Measurements from ENCODE around the gene ARAF.

ARAF gene

DNA sequence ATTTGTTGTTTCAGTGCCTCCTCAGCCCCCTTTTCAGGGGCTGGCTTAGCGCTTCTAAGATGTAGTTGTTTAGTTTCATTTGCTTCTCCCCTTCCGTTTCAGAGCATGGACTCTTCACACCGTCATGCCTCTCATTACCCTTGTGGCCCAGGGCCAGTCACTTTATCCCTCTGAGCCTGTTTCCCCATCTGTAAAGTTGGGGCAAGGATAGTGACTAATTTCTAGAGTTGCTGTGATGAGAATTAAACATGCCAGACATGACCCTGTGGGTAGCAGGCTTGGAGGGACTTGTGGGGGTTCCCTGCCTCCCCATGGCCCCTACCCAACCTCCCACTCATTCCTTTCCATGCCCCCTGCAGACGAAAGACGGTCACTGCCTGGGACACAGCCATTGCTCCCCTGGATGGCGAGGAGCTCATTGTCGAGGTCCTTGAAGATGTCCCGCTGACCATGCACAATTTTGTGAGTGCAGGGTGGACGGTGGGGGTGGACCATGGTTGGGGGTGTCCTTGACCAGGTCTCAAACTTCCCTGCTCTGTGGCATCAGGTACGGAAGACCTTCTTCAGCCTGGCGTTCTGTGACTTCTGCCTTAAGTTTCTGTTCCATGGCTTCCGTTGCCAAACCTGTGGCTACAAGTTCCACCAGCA is 3.6 kb downstream of the ARAF start:
- no peak for FAIRE-seq

DNA sequence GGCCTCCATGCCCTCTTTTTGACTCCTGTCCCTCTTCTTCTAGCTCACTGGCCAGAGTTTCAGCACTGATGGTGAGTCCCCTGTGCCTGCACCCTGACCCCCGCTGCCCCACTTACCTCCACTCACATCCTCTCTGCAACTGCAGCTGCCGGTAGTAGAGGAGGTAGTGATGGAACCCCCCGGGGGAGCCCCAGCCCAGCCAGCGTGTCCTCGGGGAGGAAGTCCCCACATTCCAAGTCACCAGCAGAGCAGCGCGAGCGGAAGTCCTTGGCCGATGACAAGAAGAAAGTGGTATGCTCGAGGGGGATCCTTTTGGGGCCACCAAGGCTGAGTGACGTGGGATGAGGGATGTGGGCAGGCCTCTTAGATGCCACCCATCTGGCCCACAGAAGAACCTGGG is 5.8 kb downstream of the ARAF start:
- FAIRE-seq, result no peak

GRCh38 chrX:47568656-47569295 is 7.8 kb downstream of the ARAF start:
- FAIRE-seq, result no peak

DNA sequence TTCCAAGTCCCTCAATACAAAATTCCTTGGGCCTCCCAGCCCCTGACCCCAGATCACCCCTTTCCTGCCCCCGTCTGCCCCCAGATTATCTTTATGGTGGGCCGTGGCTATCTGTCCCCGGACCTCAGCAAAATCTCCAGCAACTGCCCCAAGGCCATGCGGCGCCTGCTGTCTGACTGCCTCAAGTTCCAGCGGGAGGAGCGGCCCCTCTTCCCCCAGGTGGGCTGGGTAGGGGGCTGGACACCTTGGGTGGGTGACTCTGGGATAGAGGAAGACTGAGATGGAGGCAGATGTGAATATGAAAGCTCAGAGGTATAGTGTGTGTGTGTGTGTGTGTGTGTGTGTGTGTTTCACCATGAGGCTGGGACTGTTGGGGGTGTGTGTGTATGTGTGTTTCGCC is 9.8 kb downstream of the ARAF start:
- FAIRE-seq, result no peak

DNA sequence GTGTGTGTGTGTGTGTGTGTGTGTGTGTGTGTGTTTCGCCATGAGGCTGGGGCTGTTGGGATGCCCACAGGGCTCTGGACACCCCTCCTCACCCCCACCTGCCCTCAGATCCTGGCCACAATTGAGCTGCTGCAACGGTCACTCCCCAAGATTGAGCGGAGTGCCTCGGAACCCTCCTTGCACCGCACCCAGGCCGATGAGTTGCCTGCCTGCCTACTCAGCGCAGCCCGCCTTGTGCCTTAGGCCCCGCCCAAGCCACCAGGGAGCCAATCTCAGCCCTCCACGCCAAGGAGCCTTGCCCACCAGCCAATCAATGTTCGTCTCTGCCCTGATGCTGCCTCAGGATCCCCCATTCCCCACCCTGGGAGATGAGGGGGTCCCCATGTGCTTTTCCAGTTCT is 10.2 kb downstream of the ARAF start:
- no peak for FAIRE-seq

DNA sequence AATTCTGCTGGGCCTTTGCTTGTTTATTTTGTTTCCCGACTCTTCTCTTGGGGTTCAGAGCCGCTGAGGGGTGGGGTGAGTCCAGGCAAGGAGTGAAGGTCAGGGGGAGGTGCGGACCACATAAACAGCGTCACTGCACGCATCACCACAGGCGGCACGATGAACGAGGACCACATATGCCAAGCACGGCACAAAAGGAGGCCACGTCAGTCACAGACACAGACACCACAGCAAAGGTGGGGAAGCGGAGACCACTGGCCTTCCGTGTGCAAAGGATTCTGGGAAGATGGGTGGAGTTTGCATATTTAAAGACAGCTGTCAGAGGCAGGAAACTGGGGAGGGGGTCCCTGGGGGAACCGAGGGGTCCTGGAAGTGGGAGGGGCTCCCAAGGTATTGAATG is 10.9 kb downstream of the ARAF start:
- no peak for FAIRE-seq

DNA sequence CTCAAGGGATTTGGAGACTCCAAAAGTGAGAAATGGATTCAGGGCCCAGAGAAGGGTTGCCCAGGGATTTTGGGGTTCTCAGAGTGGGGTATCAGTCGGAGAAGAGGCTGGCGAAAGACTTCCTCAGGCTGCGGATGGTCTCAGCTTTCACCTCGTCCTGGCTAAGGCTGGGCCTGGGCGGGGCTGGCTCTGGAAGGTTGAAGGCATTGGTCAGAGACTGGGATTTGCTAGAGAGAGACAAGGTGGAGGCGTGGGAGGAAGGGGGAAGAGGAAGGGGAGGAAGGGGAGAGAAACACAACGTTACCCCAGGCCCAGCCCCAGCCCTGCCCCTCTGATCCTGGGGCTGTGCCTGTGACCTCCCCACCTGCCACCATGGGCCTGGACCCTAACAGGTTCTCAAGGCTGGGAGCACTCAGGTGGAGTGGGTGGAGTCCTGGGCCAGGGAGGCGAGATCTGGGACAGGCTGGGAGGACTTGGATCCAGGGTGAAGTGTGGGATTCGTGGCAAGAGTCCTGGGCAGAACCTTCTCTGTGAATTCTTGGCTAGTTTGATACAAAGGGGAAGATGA is 11.9 kb downstream of the ARAF start:
- no peak for FAIRE-seq

- no peak for FAIRE-seq
These were observed 12.5 kb downstream of the ARAF start for GRCh38 chrX:47573341-47574075.

DNA sequence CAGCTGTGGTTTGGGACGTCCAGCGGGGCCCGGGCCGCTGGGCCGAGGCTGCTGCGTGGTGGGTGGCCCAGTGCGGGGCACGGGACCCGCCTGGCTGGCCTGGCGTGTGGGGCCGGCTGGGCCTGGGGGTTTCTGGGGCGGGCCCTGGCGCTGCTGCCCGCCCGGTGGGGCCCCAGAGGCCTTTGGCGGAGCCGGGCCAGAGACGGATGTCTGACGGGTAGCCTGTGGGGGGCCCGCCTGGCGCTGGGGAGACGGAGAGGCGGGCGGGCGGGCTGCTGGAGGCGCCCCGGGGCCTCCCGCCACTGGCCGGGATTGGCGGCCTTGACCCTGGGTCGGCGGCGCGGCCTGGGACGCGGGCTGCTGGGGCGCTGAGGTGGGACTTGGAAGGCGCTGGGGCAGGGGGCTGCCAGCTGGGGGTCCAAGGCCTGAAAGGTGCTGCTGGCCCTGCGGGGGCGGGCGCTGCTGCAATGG is 13.1 kb downstream of the ARAF start:
- no peak for FAIRE-seq

DNA sequence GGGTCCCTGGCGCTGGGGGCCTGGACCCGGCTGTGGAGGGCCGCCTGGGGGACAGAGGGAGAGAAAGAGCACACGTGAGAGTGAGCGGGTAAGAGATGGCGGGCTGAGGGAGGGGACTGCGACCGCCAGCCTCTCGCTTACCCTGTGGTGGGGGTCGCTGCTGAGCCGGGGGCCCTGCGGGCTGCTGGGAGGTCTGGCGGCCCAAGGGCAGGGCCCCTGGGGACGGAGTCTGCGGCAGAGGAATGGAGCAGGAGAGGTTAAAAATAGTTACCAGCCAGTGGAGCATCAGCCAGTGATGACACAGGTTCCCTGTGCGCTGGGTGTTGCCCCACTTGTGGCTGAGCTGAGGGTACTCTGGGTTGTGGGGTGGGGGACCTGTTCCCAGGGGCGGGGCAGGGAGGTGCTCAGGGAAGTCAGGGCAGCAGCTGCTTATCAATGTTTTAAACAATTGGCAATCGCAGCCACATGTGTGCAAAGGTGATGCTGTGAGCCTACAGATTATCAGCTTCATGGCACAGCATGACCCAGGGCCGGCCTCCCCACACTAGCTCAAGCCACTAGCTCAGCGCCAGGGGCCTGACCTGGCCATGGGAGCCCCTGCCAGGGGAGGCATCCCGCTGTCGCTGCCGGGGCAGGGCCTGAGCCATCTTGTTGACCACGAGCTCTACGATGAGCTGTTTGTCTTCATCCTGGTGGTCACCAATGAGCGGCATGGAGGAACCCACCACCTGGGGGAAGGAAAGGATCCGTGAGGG is 13.7 kb downstream of the ARAF start:
- FAIRE-seq, result no peak

GRCh38 chrX:47576021-47576898 is 15.3 kb downstream of the ARAF start:
- FAIRE-seq, result no peak

DNA sequence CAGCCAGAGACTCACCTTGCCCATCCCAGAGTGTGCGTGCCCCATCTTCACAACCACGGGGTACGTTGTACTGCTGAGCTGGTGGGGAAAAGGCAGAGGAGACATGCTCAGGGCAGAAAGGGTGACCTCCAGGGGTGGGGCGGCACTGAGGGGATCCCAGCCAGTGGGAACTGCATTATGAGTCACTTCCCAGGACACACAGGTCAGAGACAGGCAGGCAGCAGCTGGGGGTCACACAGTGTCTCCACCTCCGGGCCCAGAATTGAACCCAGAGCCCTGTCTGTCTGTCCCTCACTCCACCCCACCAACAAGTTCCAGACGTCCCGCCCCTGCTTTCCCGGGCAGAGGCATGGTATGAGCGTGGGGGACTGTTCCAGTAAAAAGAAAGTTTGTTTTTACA is 16.4 kb downstream of the ARAF start:
- FAIRE-seq, result no peak

DNA sequence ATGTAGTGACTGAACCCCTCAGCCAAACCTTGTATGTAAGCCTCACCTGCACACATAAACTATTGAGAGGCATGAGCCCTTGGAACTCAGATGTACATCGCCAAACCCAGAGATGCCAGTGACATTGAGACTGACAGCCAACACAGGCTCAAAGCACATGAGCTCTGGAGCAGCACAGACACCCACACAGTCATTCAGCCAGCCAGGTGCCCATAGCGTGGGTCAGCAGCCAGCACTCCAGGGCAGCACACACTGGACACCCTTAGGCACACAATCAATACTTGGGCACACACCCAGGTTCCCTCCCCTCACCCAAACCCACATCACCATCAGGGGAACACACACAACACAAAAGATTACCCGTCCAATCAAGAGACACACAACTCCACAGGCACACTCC is 16.9 kb downstream of the ARAF start:
- no peak for FAIRE-seq

DNA sequence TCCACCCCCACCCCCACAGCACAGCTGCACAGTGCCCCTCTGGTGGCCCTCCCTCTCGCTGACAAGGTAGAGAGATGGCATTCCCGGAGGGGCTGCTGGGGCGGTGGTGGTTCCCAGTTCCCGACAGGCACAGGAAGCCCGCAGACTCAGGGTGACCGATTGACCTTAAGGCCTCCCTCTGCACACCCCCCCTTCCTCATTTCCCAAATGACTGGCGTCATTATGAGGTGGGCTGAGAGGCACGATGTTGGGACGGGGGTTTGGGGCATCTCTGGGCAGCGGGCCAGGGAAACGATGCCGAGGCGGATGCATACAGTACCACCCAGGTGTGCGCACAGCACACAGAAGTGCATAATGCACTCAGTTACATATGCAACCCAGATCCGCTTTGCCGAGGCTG is 17.7 kb downstream of the ARAF start:
- FAIRE-seq, result no peak

GRCh38 chrX:47579537-47579936 is 18.5 kb downstream of the ARAF start:
- FAIRE-seq, result no peak

GRCh38 chrX:47581731-47582647 is 21.0 kb downstream of the ARAF start, which contains the start of gene TIMP1:
TSS of gene TIMP1 (plus strand) at chrX:47582436. CDS start at chrX:47583416, 980 bp downstream.
- FAIRE-seq, result peak; percentile 70

GRCh38 chrX:47583240-47583861 is 22.3 kb downstream of the ARAF start:
- no peak for FAIRE-seq

- no peak for FAIRE-seq
These were observed 23.7 kb downstream of the ARAF start for GRCh38 chrX:47584714-47585113.

DNA sequence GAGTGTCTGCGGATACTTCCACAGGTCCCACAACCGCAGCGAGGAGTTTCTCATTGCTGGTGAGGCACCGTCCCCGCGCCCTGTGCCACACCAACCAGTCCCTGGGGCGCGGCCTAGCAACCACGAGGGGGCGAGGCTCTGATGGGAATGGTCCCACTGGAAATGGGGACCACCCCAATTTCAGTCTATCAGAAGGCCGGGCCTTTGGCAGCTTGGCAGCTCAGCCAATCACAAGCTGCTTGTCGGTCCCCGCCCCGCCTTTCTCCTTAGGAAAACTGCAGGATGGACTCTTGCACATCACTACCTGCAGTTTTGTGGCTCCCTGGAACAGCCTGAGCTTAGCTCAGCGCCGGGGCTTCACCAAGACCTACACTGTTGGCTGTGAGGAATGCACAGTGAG is 24.3 kb downstream of the ARAF start:
- no peak for FAIRE-seq

- FAIRE-seq, result no peak
These were observed 25.2 kb downstream of the ARAF start for GRCh38 chrX:47586043-47586787.
